ENCODE data around the gene CHTF18. TPM values are rescaled to one million over a fixed set of nuclear protein-coding genes. Genes with fewer than 3 reads are reported as not detected.

Gene CHTF18
- polyA plus RNA-seq, 1 donor (not counting 4 experiments of a cell fraction or from before 2014, with no cell fraction given): 5.7 TPM

DNA sequence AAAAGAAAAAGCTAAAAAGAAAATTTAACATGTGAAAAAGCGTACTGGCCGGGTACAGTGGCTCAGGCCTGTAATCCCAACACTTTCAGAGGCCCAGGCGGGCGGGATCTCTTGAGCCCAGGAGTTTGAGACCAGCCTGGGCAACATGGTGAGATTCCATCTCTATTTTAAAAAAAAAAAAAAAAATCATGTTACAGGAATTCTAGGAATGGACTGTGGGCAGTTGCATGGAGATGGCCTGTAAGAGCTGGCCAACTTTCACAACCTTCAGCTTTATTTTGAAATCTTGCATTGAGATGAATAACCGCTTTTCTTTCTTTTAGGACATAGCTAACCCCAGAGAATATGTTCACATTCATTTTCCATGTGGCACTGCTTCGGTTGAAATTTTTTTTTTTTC lies 39.4 kb upstream of the CHTF18 start:
- H2AFZ ChIP-seq (ENCODE audit: control insufficient read depth, low read length): no peak overlapping the region
- no peak for DNase-seq (ENCODE audit: low read depth, low spot score)
- H3K4me3 ChIP-seq (ENCODE audit: control insufficient read depth in 2 of 3, extremely low read depth in 1 of 3, insufficient read depth in 2 of 3, low read depth in 1 of 3, low read length in 3 of 3): no peak overlapping the region
- H3K27me3 ChIP-seq (ENCODE audit: control insufficient read depth, extremely low read depth, insufficient read depth, low read length): peaks cover 9% of the 10 kb centered on the region
- peaks cover under 1% of the 10 kb centered on the region for H3K4me1 ChIP-seq (ENCODE audit: control insufficient read depth, extremely low read depth, insufficient read depth, low read length)
- H3K9ac ChIP-seq (ENCODE audit: control insufficient read depth, extremely low read depth, insufficient read depth, low read length): no peak overlapping the region
- FAIRE-seq: no peak
- no peaks in the 10 kb centered on the region for H3K79me2 ChIP-seq (ENCODE audit: control insufficient read depth, insufficient read depth, low read length)
- no peaks in the 10 kb centered on the region for H3K36me3 ChIP-seq (ENCODE audit: control insufficient read depth in 2 of 2, extremely low read depth in 1 of 2, insufficient read depth in 2 of 2, low read length in 2 of 2)
- no peak overlapping the region for H3K27ac ChIP-seq (ENCODE audit: control insufficient read depth, insufficient read depth, low read length)
- H4K20me1 ChIP-seq (ENCODE audit: control insufficient read depth, extremely low read depth, insufficient read depth, low read length): no peaks in the 10 kb centered on the region
- TF ChIP-seq, protein P1, sequence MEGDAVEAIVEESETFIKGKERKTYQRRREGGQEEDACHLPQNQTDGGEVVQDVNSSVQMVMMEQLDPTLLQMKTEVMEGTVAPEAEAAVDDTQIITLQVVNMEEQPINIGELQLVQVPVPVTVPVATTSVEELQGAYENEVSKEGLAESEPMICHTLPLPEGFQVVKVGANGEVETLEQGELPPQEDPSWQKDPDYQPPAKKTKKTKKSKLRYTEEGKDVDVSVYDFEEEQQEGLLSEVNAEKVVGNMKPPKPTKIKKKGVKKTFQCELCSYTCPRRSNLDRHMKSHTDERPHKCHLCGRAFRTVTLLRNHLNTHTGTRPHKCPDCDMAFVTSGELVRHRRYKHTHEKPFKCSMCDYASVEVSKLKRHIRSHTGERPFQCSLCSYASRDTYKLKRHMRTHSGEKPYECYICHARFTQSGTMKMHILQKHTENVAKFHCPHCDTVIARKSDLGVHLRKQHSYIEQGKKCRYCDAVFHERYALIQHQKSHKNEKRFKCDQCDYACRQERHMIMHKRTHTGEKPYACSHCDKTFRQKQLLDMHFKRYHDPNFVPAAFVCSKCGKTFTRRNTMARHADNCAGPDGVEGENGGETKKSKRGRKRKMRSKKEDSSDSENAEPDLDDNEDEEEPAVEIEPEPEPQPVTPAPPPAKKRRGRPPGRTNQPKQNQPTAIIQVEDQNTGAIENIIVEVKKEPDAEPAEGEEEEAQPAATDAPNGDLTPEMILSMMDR (optimal IDR thresholded peaks at IDR 0.05 in 1 of 3, IDR thresholded peaks at IDR 0.05 in 1 of 3, conservative IDR thresholded peaks at IDR 0.05 in 1 of 3; ENCODE audit: extremely low read depth in 1 of 3, insufficient read depth in 2 of 3, low read length in 3 of 3): no peak
- TF ChIP-seq EZH2 (IDR thresholded peaks at IDR 0.05; ENCODE audit: low read length): no peak
- dilution Hi-C loops (cut with MboI; ENCODE audit: extremely low pct_ligation_motif_present, low sequenced_read_pairs): no loop called here
- H3K9me1 ChIP-seq (ENCODE audit: control insufficient read depth, extremely low read depth, insufficient read depth, low read length): no peaks in the 10 kb centered on the region
- H3K4me2 ChIP-seq (ENCODE audit: control insufficient read depth, extremely low read depth, insufficient read depth, low read depth, low read length): no peak overlapping the region
- no peaks in the 10 kb centered on the region for H3K9me3 ChIP-seq (ENCODE audit: control insufficient read depth, low read depth, low read length)

DNA sequence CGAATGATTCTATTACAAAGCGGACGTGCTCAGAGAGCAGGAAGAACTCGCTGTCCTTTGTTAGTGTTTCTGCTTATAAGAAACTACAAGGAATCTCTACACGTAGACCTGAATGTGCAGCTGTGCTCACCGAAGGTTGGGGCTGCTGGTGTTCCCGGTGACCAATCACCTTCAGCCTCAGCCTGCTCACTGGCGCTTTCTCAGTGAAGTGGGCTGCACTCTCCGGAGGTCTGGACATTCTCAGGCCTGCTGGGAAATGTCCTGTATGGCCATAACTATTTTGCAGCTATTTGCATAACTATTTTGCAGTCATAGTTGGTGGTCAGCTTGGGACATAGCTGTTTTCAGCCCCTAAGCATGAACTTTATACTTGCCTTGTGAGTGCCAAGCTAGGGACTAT lies 37.9 kb upstream of the CHTF18 start:
- dilution Hi-C loops (cut with MboI; ENCODE audit: extremely low pct_ligation_motif_present, low sequenced_read_pairs): no loop called here
- no peak for FAIRE-seq
- no peak overlapping the region for H3K9ac ChIP-seq (ENCODE audit: control insufficient read depth, extremely low read depth, insufficient read depth, low read length)

More for the DNA sequence above, 37.9 kb upstream of the CHTF18 start:
- Histone ChIP-seq H3K9me1 (ENCODE audit: control insufficient read depth, extremely low read depth, insufficient read depth, low read length) (no peaks in the 10 kb centered on the region), H3K4me2 (ENCODE audit: control insufficient read depth, extremely low read depth, insufficient read depth, low read depth, low read length) (no peak overlapping the region), H3K36me3 (ENCODE audit: control insufficient read depth in 2 of 2, extremely low read depth in 1 of 2, insufficient read depth in 2 of 2, low read length in 2 of 2) (no peaks in the 10 kb centered on the region), H3K4me1 (ENCODE audit: control insufficient read depth, extremely low read depth, insufficient read depth, low read length) (peaks cover 2% of the 10 kb centered on the region), H3K79me2 (ENCODE audit: control insufficient read depth, insufficient read depth, low read length) (no peaks in the 10 kb centered on the region), H3K27me3 (ENCODE audit: control insufficient read depth, extremely low read depth, insufficient read depth, low read length) (peaks cover 9% of the 10 kb centered on the region), H3K27ac (ENCODE audit: control insufficient read depth, insufficient read depth, low read length) (no peak overlapping the region), H3K4me3 (ENCODE audit: control insufficient read depth in 2 of 3, extremely low read depth in 1 of 3, insufficient read depth in 2 of 3, low read depth in 1 of 3, low read length in 3 of 3) (no peak overlapping the region), H3K9me3 (ENCODE audit: control insufficient read depth, low read depth, low read length) (no peaks in the 10 kb centered on the region), H2AFZ (ENCODE audit: control insufficient read depth, low read length) (no peak overlapping the region), H4K20me1 (ENCODE audit: control insufficient read depth, extremely low read depth, insufficient read depth, low read length) (no peaks in the 10 kb centered on the region)
- no peak for DNase-seq (ENCODE audit: low read depth, low spot score)
- no peak for TF ChIP-seq EZH2 (IDR thresholded peaks at IDR 0.05; ENCODE audit: low read length)
- TF ChIP-seq, protein P1 (optimal IDR thresholded peaks at IDR 0.05 in 1 of 3, IDR thresholded peaks at IDR 0.05 in 1 of 3, conservative IDR thresholded peaks at IDR 0.05 in 1 of 3; ENCODE audit: extremely low read depth in 1 of 3, insufficient read depth in 2 of 3, low read length in 3 of 3): no peak

All from keratinocyte (primary cell).